NOMO-1 treated with DMSO at 0.1 percent for 48 hours (cell line): ENCODE measurements around the gene TRIM39.
"Not testable (repeated sequence)": the region's sequence is repeated elsewhere in the genome, so short reads cannot be mapped to it uniquely, and the experiment has no call there.

ENCODE experiments used
- DNase-seq: peaks from one replicate; lab custom pipeline; 2025; ENCODE audit not compliant: unreplicated experiment; lab: John Stamatoyannopoulos, UW

The TRIM39 gene

GRCh38 chr6:30326526-30327231 lies at the start of gene TRIM39:
TRIM39 (plus strand) TSS chr6:30326927; CDS start chr6:30329318, 2,391 bp downstream.
- DNase-seq: peak; percentile 72

DNA sequence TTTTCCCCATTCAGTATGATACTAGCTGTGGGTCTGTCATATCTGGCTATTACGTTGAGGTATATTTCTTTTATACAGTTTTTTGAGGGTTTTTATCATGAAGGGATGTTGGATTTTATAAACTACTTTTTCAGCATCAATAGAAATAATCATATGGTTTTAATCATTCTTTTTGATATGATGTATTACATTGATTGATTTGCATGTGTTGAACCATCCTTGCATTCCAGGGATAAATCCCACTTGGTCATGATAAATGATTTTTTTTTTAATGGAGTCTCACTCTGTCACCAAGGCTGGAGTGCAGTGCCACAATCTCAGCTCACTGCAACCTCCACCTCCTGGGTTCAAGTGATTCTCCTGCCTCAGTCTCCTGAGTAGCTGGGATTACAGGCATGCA lies 45.7 kb upstream of the TRIM39 start:
- not testable (repeated sequence) for DNase-seq

DNA sequence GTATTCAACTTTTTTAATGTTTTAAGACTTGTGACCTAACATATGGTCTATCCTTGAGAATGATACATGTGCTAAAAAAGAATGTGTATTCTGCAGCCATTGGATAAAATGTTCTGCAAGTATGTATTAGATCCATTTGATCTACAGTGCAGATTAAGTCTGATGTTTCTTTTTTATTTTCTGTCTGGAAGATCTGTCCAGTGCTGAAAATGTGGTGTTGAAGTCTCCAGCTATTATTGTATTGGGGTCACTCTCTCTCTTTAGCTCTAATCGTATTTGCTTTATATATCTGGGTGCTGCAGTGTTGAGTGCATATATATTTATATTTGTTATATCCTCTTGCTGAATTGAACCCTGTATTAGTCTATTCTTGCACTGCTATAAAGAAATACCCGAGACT lies 44.2 kb upstream of the TRIM39 start:
- no peak for DNase-seq

- DNase-seq: no peak
These were observed 43.0 kb upstream of the TRIM39 start for GRCh38 chr6:30283761-30284160.

GRCh38 chr6:30287139-30287538 lies 39.6 kb upstream of the TRIM39 start:
- DNase-seq: no peak

- no peak for DNase-seq
These were observed 30.9 kb upstream of the TRIM39 start for GRCh38 chr6:30295837-30296236.

DNA sequence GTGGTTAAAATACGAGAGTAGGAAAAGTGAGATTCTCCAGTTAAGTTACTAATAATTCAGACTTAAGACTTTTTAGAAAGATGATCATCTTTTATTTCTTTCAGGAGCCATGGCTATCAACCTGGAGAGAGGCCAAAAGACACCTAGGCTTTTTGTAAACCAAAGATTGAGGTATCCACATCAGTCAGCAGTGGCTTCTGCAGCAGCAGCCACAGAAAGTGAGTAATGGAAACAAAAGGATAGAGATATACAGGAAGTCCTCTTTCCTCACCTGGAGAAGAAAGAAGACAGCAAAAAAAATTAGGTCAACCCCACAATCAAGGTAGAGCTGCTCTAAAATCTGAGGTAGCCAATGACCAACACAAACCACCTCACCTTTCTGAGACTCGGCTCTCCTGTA lies 22.7 kb upstream of the TRIM39 start:
- no peak for DNase-seq

- no peak for DNase-seq
These were observed 15.6 kb upstream of the TRIM39 start for GRCh38 chr6:30311101-30311500.

DNA sequence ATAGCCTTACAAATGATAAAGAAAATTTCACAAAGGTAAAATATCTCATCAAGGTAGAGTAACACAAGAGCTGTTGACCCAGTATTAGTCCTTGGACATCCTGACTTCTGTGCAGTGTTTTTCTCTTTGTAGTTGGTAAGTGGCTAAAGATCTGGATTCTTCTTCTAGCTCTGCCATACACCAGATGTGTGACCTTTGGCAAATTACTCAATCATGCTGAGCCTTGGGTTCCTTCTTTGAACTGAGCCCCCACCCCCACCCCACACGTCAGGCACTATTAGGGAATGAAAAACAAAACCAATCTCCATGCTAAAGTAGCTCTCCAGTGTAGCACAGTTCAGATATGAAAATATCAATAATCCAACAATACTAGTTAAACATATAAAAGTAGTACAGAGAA lies 15.1 kb upstream of the TRIM39 start:
- no peak for DNase-seq

DNA sequence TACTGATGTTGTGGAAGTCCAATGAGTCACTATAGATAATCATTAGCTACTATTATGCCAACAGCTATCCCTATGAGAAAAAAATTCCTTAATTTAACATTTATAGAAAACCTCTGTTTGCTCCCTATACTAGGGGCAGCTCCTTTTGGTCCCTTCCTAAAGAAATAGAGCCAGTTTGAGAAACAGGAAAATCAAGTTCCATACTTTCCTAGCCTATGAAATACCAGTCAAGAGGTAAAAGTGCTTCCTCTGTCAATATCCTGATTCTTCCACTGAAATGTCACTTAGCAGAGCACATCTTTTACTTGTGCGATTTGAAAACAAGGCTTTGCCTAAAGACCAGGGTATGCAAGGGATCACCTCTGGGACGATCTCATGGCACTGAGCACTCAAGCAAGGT lies 14.5 kb upstream of the TRIM39 start:
- DNase-seq: no peak

DNA sequence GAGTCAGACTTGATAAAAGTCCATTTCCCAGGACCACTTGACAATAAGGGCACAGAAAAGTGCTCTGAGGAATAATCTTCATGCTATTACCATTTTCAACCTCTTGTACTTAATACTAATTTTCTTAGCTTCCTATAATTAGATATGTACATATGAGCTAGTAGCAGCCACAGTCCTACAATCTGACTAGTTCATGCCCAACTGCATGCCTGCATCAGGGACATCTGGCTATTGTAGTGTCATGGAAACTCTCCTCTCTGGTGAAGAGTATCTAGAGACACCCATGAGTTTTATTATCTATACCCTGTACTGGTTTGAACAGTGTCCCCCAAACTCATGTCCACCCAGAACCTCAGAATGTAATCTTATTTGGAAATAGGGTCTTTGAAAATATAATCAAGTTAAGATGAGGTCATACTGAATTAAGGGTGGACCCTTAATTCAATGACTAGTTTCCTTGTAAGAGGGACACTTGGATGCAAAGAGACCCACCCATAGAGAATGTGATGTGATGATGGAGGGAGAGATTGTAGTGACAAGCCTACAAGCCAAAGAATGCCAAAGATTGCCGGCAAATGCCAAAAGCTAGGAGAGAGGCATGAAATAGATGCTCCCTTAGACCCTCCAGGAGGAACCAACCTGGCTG lies 13.9 kb upstream of the TRIM39 start:
- DNase-seq: no peak

DNA sequence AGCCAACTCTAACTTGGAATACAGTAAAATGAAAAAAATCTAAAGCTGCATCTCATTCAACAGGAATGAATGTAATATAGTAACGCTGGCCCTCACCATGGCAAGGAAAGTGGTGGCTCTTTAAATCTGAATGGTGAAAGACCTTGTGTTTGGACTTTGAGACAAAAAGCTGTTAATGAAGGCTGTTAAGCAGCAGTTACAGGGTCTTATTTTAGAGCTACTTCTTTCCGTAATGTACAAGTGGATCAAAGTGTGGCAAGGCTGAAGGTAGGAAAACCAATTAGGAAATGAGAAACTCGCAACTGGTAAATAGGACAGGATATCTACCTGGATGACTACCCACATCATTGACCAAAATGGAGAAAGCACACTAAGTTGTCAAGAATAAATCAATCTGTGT lies 11.6 kb upstream of the TRIM39 start:
- DNase-seq: no peak

DNA sequence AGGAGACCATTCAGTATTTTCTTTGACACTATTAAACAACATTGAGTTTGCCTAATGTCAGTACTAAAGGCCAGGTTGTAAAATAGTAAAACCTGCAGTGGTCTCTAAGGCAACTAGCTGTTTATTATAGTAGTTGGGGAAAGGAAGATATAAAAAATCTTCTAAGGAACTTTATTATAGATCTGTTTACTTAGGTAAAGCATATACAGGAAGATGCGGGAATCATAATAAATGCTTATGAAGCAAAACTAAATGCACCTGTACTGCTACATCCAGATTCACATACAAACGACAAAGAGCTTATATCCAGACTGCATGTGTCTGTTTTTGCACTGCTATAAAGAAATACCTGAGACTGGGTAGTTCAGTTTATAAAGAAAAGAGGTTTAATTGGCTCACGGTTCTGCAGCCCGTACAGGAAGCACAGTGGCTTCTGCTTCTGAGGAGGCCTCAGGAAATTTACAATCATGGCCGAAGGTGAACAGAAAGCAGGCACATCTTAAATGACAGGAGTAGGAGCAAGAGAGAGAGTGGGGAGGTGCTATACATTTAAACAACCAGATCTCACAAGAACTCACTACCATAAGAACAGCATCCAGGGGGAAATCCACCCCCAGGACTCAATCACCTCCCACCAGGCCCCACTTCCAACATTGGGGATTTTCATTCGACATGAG lies 8.7 kb upstream of the TRIM39 start:
- DNase-seq: no peak

GRCh38 chr6:30319146-30319835 lies 7.4 kb upstream of the TRIM39 start:
- no peak for DNase-seq

- DNase-seq: no peak
These were observed 4.9 kb upstream of the TRIM39 start for GRCh38 chr6:30321692-30322388.

GRCh38 chr6:30322527-30323501 lies 3.9 kb upstream of the TRIM39 start:
- DNase-seq: no peak

DNA sequence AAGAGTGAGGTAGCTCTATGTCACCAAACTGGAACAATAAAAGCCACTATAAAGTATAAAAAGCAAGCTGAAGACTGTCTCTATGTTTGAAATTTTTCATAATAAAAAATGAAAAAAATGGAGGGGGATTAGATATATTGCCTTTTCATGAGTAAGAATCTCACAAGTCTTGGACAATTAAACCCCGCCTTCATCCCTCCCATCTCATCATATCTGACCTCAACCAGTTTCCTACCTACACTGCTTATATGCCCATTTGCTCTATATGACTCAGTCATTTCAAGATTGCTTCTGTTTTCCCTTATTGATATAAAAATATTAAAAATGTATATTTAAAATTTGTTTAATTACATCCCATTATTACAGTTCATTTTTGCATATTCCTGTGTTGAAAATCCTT lies 2.9 kb upstream of the TRIM39 start:
- no peak for DNase-seq

DNA sequence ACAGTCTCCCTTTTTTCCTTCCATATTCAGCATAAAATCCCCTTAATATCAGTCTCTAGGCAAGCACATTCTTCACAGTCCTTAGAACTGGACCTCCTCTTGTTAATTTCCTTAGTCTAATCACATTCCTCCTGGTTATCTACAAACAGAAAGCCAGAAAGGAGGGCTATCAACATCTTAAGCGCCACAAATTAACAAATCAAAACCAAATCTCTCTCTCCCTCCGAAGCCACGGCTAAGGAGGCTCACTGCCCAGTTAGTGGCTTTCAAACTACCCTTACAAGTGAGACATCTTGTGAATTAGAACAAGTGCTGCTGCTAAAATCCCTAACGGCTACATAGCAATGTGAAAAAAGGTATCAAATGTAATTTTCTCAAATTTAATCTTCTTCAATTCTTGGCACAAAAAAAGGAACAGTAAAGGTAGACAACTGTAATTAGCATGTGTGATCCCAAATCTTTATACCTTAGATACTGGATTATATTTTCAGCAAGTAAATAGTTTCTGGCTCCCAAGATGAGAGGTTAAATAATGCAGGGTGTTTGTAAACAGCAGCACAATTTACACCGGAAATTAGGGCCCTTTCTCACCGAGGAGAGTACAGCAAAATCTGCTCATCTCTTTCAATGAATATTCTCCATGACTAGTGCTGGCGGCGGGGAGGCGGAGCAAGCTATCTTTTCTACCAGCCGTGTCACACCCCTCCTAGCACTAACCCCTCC lies 1.4 kb upstream of the TRIM39 start:
- DNase-seq: no peak

GRCh38 chr6:30325873-30326525 lies 728 bp upstream of the TRIM39 start:
- peak; percentile 75 for DNase-seq
